Caco-2 (cell line): Measurements from ENCODE around the gene DKK2. TPM values are rescaled to one million over a fixed set of nuclear protein-coding genes. Genes with fewer than 3 reads are reported as not detected.

Source experiments
- BruUV-seq: library from RNA; stranded (reverse); fragments of 400-500 nt; replicated peaks from 2 replicates; lab custom pipeline; 2021; lab: Mats Ljungman, UMichigan
- CTCF ChIA-PET: fragments of 300-600 bp; sonication (Branson Sonifier 250); formaldehyde crosslinking; loops from one replicate; lab custom pipeline; 2022; ENCODE audit warnings: antibody characterized with exemption; lab: Charles Lee
- POLR2A ChIA-PET: fragments of 300-600 bp; sonication (Branson Sonifier 250); formaldehyde crosslinking; loops from one replicate; lab custom pipeline; 2022; ENCODE audit warnings: antibody characterized with exemption; lab: Charles Lee
- DNase-seq, 2 experiments: peaks; one replicate each; pipeline versions ENCODE4 v3.0.0 to v3.0.0-alpha.2; 2020 to 2022
- H3K27me3 ChIP-seq: replicated peaks from 2 replicates; pipeline ENCODE4 v1.6.0; 2011; ENCODE audit warnings: low read length; ENCODE audit not compliant: control insufficient read depth, insufficient read depth
- H3K36me3 ChIP-seq: 2 replicates; pipeline ENCODE4 v1.5.1; 2011; ENCODE audit warnings: low read length; ENCODE audit not compliant: control insufficient read depth, insufficient read depth
- H3K4me1 ChIP-seq: fragments of 250-450 bp; sonication (Bioruptor Pico); 2 replicates; pipeline ENCODE4 v1.5.1; 2020; ENCODE audit warnings: mild to moderate bottlenecking
- H3K4me3 ChIP-seq: 2 replicates; pipeline ENCODE4 v1.5.1; 2011; ENCODE audit warnings: low read depth, mild to moderate bottlenecking, control low read depth, low read length
- H3K9me3 ChIP-seq: fragments of 250-450 bp; sonication (Bioruptor Pico); 2 replicates; pipeline ENCODE4 v1.5.1; 2020; ENCODE audit warnings: mild to moderate bottlenecking, moderate library complexity
- H3K27ac Mint-ChIP-seq: one replicate; pipeline ENCODE4 v1.8.0; 2022; ENCODE audit warnings: mixed read lengths; ENCODE audit not compliant: unreplicated experiment
- H3K27me3 Mint-ChIP-seq: one replicate; pipeline ENCODE4 v1.8.0; 2022; ENCODE audit warnings: mixed read lengths; ENCODE audit not compliant: insufficient read depth, unreplicated experiment
- H3K36me3 Mint-ChIP-seq: one replicate; pipeline ENCODE4 v1.8.0; 2022; ENCODE audit warnings: mild to moderate bottlenecking, mixed read lengths; ENCODE audit not compliant: insufficient read depth, unreplicated experiment
- H3K4me1 Mint-ChIP-seq: one replicate; pipeline ENCODE4 v1.8.0; 2022; ENCODE audit warnings: low read depth, mixed read lengths; ENCODE audit not compliant: unreplicated experiment
- H3K4me3 Mint-ChIP-seq: one replicate; pipeline ENCODE4 v1.8.0; 2022; ENCODE audit warnings: mild to moderate bottlenecking, moderate library complexity, mixed read lengths; ENCODE audit not compliant: unreplicated experiment
- H3K9me3 Mint-ChIP-seq: one replicate; pipeline ENCODE4 v1.8.0; 2022; ENCODE audit warnings: mixed read lengths; ENCODE audit not compliant: unreplicated experiment
- intact Hi-C: fragments of 100-400 bp; cut with micrococcal nuclease; formaldehyde crosslinking; loops from one replicate; pipeline ENCODE4 v1.10.0; 2022; ENCODE audit not compliant: unreplicated experiment
- total RNA-seq: library from RNA; stranded (reverse); gene quantifications from 2 replicates; pipeline ENCODE4 v1.2.3, GENCODE V29; 2022
- TF ChIP-seq, protein P1 (sequence below), 2 experiments: fragments of 200-600 bp in 1 of 2; IDR thresholded peaks; 1 replicate in 1 of 2; 2 replicates in 1 of 2; pipeline versions ENCODE4 v1.5.1 to v1.8.0; 2011 to 2022; ENCODE audit warnings: antibody characterized with exemption in 1 of 2, control low read depth in 1 of 2, inconsistent platforms in 1 of 2, low read depth in 1 of 2, low read length in 1 of 2, mild to moderate bottlenecking in 1 of 2, moderate library complexity in 1 of 2; ENCODE audit not compliant: insufficient read depth in 1 of 2, severe bottlenecking in 1 of 2, unreplicated experiment in 1 of 2

Gene DKK2
- total RNA-seq, 1 experiment from 2014 or later = not detected

DNA sequence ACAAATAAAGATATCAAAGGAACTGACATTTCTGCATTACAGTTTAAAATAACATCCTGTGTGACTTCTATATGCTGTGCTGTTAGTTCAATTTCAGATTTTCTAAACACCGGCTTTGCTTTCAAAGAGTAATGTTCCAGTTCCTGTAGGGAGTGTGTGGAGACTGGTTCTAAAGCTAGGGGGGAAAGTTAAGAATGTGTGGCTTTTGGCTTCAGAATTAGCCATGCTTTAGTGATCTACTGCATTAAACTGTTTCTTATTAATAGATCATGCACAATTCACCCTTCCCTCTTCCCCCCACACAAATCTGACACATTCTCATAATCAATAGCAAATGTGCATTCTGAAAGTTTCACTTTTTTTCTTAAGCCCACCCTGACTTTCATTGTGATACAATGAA lies 32.0 kb upstream of the DKK2 start:
- Mint-ChIP-seq H3K4me3 (no peak overlapping the region), H3K27ac (no peak overlapping the region), H3K4me1 (no peaks in the 10 kb centered on the region), H3K9me3 (no peaks in the 10 kb centered on the region), H3K27me3 (peaks cover 3% of the 10 kb centered on the region), H3K36me3 (no peaks in the 10 kb centered on the region)
- DNase-seq = no peak
- no TSS peak for BruUV-seq
- Histone ChIP-seq H3K27me3 (no peaks in the 10 kb centered on the region), H3K9me3 (no peaks in the 10 kb centered on the region), H3K36me3 (no peaks in the 10 kb centered on the region), H3K4me3 (no peak overlapping the region), H3K4me1 (no peaks in the 10 kb centered on the region)
- CTCF ChIA-PET = no interaction called here
- TF ChIP-seq, protein P1, sequence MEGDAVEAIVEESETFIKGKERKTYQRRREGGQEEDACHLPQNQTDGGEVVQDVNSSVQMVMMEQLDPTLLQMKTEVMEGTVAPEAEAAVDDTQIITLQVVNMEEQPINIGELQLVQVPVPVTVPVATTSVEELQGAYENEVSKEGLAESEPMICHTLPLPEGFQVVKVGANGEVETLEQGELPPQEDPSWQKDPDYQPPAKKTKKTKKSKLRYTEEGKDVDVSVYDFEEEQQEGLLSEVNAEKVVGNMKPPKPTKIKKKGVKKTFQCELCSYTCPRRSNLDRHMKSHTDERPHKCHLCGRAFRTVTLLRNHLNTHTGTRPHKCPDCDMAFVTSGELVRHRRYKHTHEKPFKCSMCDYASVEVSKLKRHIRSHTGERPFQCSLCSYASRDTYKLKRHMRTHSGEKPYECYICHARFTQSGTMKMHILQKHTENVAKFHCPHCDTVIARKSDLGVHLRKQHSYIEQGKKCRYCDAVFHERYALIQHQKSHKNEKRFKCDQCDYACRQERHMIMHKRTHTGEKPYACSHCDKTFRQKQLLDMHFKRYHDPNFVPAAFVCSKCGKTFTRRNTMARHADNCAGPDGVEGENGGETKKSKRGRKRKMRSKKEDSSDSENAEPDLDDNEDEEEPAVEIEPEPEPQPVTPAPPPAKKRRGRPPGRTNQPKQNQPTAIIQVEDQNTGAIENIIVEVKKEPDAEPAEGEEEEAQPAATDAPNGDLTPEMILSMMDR (IDR thresholded peaks at IDR 0.05; ENCODE audit: insufficient read depth in 1 of 2, low read depth in 1 of 2, low read length in 1 of 2, severe bottlenecking in 1 of 2, unreplicated experiment in 1 of 2) = no peak
- POLR2A ChIA-PET = no interaction called here
- intact Hi-C loops = no loop called here

DNA sequence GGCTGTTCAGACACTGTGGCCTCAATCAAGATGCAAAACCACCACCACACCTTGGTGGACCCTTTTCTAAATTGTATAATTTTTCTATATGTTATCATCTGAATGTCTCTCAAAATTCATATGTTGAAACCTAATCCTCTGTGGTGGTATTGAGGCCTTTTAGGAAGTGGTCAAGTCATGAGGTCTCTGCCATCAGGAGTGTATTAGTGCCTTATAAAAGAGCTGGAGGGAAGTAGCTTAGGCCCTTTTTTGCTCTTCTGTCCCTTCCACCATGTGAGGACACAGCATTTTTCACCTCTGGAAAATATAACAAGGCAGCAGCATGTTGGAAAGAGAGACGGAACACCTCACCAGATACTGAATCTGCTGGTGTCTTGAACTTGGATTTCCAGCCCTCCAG lies 30.5 kb upstream of the DKK2 start:
- no TSS peak for BruUV-seq
- ChIA-PET CTCF (no interaction called here), POLR2A (no interaction called here)
- Histone ChIP-seq H3K9me3 (no peaks in the 10 kb centered on the region), H3K4me1 (no peaks in the 10 kb centered on the region), H3K27me3 (no peaks in the 10 kb centered on the region), H3K36me3 (no peaks in the 10 kb centered on the region), H3K4me3 (no peak overlapping the region)
- Mint-ChIP-seq H3K4me1 (no peaks in the 10 kb centered on the region), H3K9me3 (no peaks in the 10 kb centered on the region), H3K4me3 (no peak overlapping the region), H3K36me3 (no peaks in the 10 kb centered on the region), H3K27ac (no peak overlapping the region), H3K27me3 (peaks cover 3% of the 10 kb centered on the region)
- DNase-seq = no peak
- intact Hi-C loops = no loop called here
- TF ChIP-seq, protein P1 (IDR thresholded peaks at IDR 0.05; ENCODE audit: insufficient read depth in 1 of 2, low read depth in 1 of 2, low read length in 1 of 2, severe bottlenecking in 1 of 2, unreplicated experiment in 1 of 2) = no peak

DNA sequence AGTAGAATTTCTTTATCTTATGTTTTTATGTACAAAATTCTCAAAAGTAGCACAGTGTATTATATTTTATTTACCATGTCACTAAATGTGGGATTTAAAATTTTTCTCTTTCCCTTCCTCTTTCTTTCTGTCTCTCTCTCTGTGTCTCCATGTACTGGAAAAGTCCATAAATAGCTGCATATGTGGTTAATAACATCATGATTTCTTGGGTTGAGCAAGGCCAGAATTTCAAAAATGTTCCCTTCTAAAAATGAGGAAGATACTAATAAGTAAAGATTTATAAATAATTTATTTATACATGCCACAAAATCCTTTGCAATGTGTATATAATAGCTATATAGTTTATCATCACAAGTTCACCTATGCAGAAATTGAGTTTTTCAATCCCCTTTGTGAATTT lies 29.1 kb upstream of the DKK2 start:
- no peaks in the 10 kb centered on the region for H3K27me3 ChIP-seq
- H3K27me3 Mint-ChIP-seq = peaks cover 3% of the 10 kb centered on the region
- no peak for DNase-seq
- no peak overlapping the region for H3K4me3 Mint-ChIP-seq
- no TSS peak for BruUV-seq
- no peaks in the 10 kb centered on the region for H3K4me1 ChIP-seq
- POLR2A ChIA-PET = no interaction called here
- intact Hi-C loops = no loop called here
- no peak overlapping the region for H3K4me3 ChIP-seq
- no peak overlapping the region for H3K27ac Mint-ChIP-seq
- CTCF ChIA-PET = no interaction called here
- no peaks in the 10 kb centered on the region for H3K4me1 Mint-ChIP-seq
- no peaks in the 10 kb centered on the region for H3K9me3 Mint-ChIP-seq
- H3K9me3 ChIP-seq = no peaks in the 10 kb centered on the region
- TF ChIP-seq, protein P1 (IDR thresholded peaks at IDR 0.05; ENCODE audit: insufficient read depth in 1 of 2, low read depth in 1 of 2, low read length in 1 of 2, severe bottlenecking in 1 of 2, unreplicated experiment in 1 of 2) = no peak
- H3K36me3 ChIP-seq = no peaks in the 10 kb centered on the region
- no peaks in the 10 kb centered on the region for H3K36me3 Mint-ChIP-seq
